Erythroblast (primary cell): ENCODE measurements around the gene NDP.

Source experiments
- GATA1 ChIP-seq: IDR thresholded peaks from 2 replicates; pipeline ENCODE4 v1.6.1; 2011; ENCODE audit warnings: low read depth, mild to moderate bottlenecking, control low read depth, low read length, moderate library complexity
- POLR2A ChIP-seq: IDR thresholded peaks from 2 replicates; pipeline ENCODE4 v1.6.1; 2011; ENCODE audit warnings: mild to moderate bottlenecking, low read length

GRCh38 chrX:44016906-44017305 is 43.7 kb upstream of the NDP start:
- TF ChIP-seq POLR2A: no peak
- no peak for TF ChIP-seq GATA1
